Stimulated activated naive CD4-positive, alpha-beta T cell (primary cell): ENCODE measurements around the gene DAPP1.
A peak's percentile ranks its signal among the peaks of the same experiment; 100 is the strongest.
"Not testable (repeated sequence)": the region's sequence is repeated elsewhere in the genome, so short reads cannot be mapped to it uniquely, and the experiment has no call there.

ENCODE experiments used
- DNase-seq, 6 experiments: peaks; one replicate each; lab custom pipeline; 2025; lab: John Stamatoyannopoulos, UW

Gene DAPP1

GRCh38 chr4:99824070-99824599 lies 7.5 kb downstream of the DAPP1 start:
- no peak for DNase-seq

- no peak for DNase-seq
Observed at GRCh38 chr4:99825272-99825671, 8.6 kb downstream of the DAPP1 start.

DNA sequence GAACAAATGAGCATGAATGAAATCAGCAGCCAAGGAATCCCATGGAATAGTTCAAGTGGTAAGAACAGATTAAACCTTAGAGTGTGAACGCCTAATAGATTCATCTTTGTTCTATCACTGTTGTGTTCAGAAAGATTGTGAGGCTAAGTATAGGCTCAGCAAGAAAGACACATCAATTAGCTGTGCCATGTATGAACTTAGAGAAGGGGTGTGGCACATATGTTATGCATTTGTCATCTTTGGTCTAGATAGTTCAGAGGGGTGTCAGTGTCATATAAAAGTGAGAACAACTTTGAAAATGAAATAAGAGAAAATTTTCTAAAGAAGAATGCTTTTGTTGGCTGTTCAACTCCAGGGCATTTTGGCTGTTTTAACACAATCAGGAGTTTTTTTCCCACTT lies 9.4 kb downstream of the DAPP1 start:
- no peak for DNase-seq

DNA sequence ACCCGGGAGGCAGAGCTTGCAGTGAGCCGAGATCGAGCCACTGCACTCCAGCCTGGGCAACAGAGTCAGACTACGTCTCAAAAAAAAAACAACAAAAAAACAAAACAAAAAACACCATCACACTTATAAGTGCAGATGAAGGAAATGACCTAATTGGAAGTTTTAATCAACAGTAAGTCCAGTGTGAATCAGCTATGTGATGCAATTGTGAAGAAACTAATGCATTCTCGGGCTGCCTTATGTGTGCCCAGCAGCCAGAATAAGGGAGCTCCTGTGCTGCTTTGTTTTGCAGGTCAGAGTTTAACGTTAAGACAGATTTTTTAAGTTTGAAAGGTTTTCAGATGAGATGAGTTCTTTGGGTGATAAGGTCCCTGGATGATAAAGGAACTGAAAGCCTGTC lies 10.8 kb downstream of the DAPP1 start:
- no peak for DNase-seq

DNA sequence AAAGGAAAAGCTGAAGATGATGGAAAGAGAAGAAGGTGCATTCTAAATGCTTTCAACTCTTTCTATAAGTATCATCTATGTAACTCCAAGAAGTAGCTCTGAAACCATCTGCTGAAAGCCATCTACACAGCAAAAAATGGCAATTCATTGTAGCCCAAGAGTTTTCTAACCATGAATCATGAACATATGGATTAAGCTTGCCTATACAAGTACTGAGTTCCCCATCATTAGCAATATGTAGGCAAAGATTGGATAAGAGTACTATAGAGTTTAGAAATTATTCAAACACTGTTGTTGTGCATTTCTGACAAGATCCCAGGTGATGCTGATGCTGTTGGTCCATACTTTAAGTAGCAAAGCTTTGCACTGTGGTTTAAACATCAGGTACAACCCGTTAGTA lies 11.2 kb downstream of the DAPP1 start:
- no peak for DNase-seq

GRCh38 chr4:99828477-99828876 lies 11.8 kb downstream of the DAPP1 start:
- no peak for DNase-seq

DNA sequence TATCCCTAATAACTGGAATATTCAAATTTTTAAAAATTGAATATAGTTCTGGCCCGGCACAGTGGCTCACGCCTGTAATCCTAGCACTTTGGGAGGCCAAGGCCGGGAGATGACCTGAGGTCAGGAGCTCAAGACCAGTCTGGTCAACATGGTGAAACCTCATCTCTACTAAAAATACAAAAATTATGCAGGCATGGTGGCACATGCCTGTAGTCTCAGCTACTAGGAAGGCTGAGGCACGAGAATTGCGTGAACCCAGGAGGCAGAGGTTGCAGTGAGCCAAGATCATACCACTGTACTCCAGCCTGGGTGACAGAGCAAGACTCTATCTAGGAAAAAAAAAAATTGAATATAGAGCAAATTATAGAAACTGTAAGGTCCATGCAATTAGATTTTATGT lies 13.4 kb downstream of the DAPP1 start:
- DNase-seq = not testable (repeated sequence)

GRCh38 chr4:99832321-99832720 lies 15.7 kb downstream of the DAPP1 start:
- no peak for DNase-seq

GRCh38 chr4:99832758-99833157 lies 16.1 kb downstream of the DAPP1 start:
- no peak for DNase-seq

DNA sequence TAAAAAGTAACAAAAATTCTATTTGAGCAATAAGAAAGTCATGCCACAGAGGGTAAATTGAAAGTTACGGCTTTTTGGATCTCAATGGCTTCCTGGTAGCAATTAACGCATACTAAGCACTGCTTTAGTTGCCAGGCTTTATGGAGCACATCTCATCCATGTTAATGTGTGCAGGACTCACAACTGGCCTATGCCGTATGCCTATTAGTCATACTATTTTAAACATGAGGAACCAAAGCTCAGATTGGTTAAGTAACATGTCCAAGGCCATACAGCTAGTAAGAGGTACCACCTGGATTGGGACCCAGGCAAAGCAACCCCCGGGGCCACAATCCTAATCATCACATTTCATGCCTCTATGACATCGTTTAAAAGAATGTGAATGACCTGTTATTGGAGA lies 17.1 kb downstream of the DAPP1 start:
- DNase-seq = no peak

GRCh38 chr4:99834569-99834968 lies 17.9 kb downstream of the DAPP1 start:
- no peak for DNase-seq

- DNase-seq = no peak
Observed at GRCh38 chr4:99835942-99836341, 19.3 kb downstream of the DAPP1 start.

DNA sequence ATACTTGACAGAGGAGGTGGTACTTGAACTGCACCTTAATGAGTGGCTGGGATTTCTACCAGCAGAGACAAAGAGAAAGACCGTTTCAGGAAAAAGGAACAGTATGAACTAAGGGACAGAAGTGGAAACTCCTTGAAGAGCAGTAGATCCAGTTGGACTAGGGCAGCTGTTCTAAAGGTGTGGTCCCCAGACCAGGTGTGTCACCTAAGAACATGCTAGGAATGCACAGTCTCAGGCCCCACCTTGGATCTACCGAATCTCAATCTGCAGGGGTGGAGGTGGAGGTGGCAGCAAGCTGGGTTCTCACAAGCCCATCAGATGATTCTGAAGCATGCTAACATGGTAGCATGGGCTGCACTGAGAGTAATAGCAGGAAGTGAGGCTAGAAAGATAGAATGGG lies 22.3 kb downstream of the DAPP1 start:
- DNase-seq = no peak

DNA sequence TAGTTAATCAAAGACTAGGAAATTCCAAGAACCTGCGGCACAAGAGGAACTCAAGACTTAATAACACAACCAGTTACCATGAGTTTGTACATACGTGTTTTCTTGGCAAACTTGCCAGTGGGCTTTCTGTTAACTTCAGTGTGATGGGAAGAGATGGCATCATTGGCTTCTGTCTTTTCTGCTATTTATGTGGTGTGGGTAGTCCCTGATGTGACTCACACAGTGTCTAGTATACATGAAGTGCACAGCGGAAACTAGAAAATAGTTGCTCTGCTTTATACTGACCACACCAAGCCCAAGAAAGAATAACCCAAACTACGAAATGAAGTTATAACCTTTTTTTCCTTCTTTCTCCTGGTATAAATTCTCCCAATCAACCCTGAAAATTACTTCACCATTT lies 24.5 kb downstream of the DAPP1 start:
- no peak for DNase-seq

- no peak for DNase-seq
Observed at GRCh38 chr4:99843413-99843812, 26.8 kb downstream of the DAPP1 start.

- DNase-seq = no peak
Observed at GRCh38 chr4:99844048-99844447, 27.4 kb downstream of the DAPP1 start.

GRCh38 chr4:99845179-99845578 lies 28.6 kb downstream of the DAPP1 start:
- no peak for DNase-seq

- peak in 3 of 6 experiments; percentile 48 to 51 (median 49) for DNase-seq
Observed at GRCh38 chr4:99845708-99846469, 29.3 kb downstream of the DAPP1 start.

GRCh38 chr4:99846891-99847290 lies 30.3 kb downstream of the DAPP1 start:
- DNase-seq = no peak

GRCh38 chr4:99847362-99847976 lies 30.8 kb downstream of the DAPP1 start:
- peak in 1 of 6 experiments; percentile 13 for DNase-seq

GRCh38 chr4:99848591-99849001 lies 32.0 kb downstream of the DAPP1 start:
- no peak for DNase-seq

DNA sequence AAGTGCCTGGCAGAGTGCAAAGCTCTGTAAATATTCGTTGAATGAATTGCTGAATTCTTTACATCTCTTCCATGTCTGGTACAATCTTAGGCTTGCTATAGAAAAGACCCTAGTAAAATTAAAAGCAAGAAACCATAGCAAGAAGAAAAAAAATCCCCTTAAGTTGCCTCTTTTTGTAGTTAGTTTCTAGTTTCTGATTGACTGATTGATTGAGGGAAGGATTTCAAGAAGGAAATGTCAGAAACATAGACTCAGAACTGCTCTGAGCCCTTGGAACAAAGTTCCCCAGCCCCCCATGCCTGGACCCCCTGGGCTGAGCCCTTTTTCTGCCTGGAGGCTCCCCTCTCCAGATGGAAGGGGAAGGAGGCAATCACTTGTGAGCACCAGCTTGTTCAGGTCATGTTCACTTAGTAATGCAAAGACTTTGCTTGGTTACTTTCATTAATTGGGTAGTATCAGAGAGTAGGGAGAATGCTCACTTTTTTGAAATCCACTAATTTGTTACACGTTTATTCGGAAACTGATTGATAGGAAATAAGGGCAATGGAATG lies 35.6 kb downstream of the DAPP1 start:
- DNase-seq = no peak

DNA sequence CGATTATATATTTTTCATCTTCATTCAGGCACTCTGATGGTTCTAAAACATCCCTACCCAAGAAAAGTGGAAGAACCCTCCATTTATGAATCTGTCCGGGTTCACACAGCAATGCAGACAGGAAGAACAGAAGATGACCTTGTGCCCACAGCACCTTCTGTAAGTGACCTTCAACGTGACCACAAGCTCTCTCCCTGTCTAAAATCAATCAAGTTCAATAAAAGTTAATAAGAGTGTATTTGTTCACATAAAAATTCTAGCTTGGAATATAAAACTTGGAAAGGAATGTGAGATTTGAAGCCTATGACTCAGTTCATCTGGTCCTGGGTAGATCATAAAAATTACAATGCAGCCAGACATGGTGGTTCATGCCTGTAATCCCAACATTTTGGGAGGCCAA lies 36.6 kb downstream of the DAPP1 start:
- no peak for DNase-seq
